ENCODE data around the gene FOXP2.

DNA sequence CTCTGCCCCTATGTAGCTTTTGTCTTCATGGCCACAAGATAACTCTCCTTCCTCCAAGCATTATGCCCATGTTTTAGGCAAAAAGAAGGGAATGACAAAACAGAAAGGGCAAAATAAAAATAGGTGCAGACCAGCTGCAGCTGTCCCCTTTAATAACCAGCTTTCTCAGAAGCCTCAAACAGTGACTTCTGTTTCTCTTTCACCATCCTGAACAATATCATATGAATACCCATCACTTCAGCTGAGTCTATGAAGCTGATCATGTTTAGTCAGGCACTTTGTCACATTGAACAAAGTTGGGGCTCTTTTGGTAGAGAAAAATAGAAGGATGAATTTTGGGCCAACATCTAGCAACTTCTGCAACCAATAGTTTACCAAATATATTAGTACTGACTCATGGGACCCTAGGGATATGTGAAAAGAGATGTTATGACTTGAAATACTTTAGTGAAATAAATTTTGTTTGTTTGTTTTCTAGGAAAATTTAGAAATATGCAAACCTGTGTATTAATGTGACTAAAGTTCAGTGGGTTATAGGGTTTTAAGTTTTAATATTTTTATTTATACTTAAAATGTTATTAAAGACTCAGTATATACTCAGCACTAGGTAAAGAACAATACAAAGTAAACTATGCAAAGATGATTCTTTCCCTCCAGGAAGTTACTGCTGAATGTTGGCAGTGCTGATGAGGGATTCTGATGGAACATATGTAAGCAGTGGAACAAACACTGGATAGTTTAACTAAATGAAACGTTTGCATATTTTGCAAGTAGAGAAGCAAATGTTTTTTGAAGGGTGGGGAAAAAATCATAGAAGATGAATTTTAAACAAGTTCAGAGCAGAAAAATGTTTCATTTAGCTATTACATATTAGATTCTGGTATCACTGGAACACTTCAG lies 133.7 kb downstream of the FOXP2 start:
- TF ChIP-seq, protein P1, sequence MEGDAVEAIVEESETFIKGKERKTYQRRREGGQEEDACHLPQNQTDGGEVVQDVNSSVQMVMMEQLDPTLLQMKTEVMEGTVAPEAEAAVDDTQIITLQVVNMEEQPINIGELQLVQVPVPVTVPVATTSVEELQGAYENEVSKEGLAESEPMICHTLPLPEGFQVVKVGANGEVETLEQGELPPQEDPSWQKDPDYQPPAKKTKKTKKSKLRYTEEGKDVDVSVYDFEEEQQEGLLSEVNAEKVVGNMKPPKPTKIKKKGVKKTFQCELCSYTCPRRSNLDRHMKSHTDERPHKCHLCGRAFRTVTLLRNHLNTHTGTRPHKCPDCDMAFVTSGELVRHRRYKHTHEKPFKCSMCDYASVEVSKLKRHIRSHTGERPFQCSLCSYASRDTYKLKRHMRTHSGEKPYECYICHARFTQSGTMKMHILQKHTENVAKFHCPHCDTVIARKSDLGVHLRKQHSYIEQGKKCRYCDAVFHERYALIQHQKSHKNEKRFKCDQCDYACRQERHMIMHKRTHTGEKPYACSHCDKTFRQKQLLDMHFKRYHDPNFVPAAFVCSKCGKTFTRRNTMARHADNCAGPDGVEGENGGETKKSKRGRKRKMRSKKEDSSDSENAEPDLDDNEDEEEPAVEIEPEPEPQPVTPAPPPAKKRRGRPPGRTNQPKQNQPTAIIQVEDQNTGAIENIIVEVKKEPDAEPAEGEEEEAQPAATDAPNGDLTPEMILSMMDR (IDR thresholded peaks at IDR 0.05): no peak
- TF ChIP-seq POLR2A (IDR thresholded peaks at IDR 0.05): no peak
